CD4-positive, alpha-beta T cell (primary cell): ENCODE measurements around the gene BLMH. TPM values are rescaled to one million over a fixed set of nuclear protein-coding genes. Genes with fewer than 3 reads are reported as not detected.

ENCODE experiments used
- ATAC-seq: fragments of 200-7000 bp; cut with Tn5 transposase; one replicate; pipeline ENCODE4 v1.10.0; 2022; ENCODE audit warnings: mild to moderate bottlenecking; ENCODE audit not compliant: poor library complexity
- CTCF ChIA-PET: fragments of 350-600 bp; sonication (Branson Sonifier 250); formaldehyde crosslinking; loops from one replicate; lab custom pipeline; 2021; ENCODE audit warnings: antibody characterized with exemption, inconsistent platforms; lab: Charles Lee
- POLR2A ChIA-PET: fragments of 350-600 bp; sonication (Branson Sonifier 250); formaldehyde crosslinking; loops from one replicate; lab custom pipeline; 2021; ENCODE audit warnings: antibody characterized with exemption, inconsistent platforms; lab: Charles Lee
- DNase-seq, 14 experiments: peaks; one replicate each; pipeline ENCODE4 v3.0.0-alpha.2; 2013 to 2020; ENCODE audit warnings: mixed read lengths in 2 of 14
- H3K27ac ChIP-seq, 2 donors: one replicate each; pipeline versions ENCODE4 v1.5.1 to v1.7.0; 2013; ENCODE audit warnings: low read length in 2 of 2, low read depth in 1 of 2, mild to moderate bottlenecking in 1 of 2
- H3K27me3 ChIP-seq, 2 experiments: 1 replicate in 1 of 2; 2 replicates in 1 of 2; pipeline versions ENCODE4 v1.6.1 to v1.7.0; 2013; ENCODE audit warnings: low read length in 2 of 2, control low read depth in 1 of 2, mild to moderate bottlenecking in 1 of 2, moderate library complexity in 1 of 2; ENCODE audit not compliant: insufficient read depth in 2 of 2, control insufficient read depth in 1 of 2
- H3K36me3 ChIP-seq: one replicate; pipeline ENCODE4 v1.6.1; 2013; ENCODE audit warnings: low read length, control low read depth; ENCODE audit not compliant: insufficient read depth
- H3K4me1 ChIP-seq: one replicate; pipeline ENCODE4 v1.6.1; 2013; ENCODE audit warnings: low read length, control low read depth; ENCODE audit not compliant: insufficient read depth
- H3K4me3 ChIP-seq: one replicate; pipeline ENCODE4 v1.5.1; 2013; ENCODE audit warnings: mild to moderate bottlenecking, low read length, moderate library complexity
- H3K9me3 ChIP-seq, 2 experiments: 1 replicate in 1 of 2; 2 replicates in 1 of 2; pipeline versions ENCODE4 v1.6.1 to v1.7.0; 2013; ENCODE audit warnings: low read length in 2 of 2, mild to moderate bottlenecking in 2 of 2, control low read depth in 1 of 2, moderate library complexity in 1 of 2; ENCODE audit not compliant: control insufficient read depth in 1 of 2, insufficient read depth in 1 of 2
- H3K27ac Mint-ChIP-seq: one replicate; pipeline ENCODE4 v1.8.0; 2020; ENCODE audit warnings: mixed read lengths
- H3K27me3 Mint-ChIP-seq: one replicate; pipeline ENCODE4 v1.8.0; 2021; ENCODE audit warnings: mixed read lengths
- H3K36me3 Mint-ChIP-seq: one replicate; pipeline ENCODE4 v1.8.0; 2021; ENCODE audit warnings: low read depth, mixed read lengths
- H3K4me1 Mint-ChIP-seq: one replicate; pipeline ENCODE4 v1.8.0; 2021; ENCODE audit warnings: low read depth, mixed read lengths
- H3K4me3 Mint-ChIP-seq: one replicate; pipeline ENCODE4 v1.8.0; 2020; ENCODE audit warnings: mild to moderate bottlenecking, mixed read lengths
- H3K9me3 Mint-ChIP-seq: one replicate; pipeline ENCODE4 v1.8.0; 2020; ENCODE audit warnings: mixed read lengths
- intact Hi-C, 2 experiments: fragments of 100-400 bp; cut with DNase I in 1 of 2; cut with micrococcal nuclease in 1 of 2; formaldehyde crosslinking; loops; one replicate each; pipeline versions ENCODE4 v1.15.1 to v1.9.0; 2023 to 2025; cut with DNase I, micrococcal nuclease
- total RNA-seq, 174 experiments: library from RNA in 2 of 174; stranded (reverse) in 2 of 174; gene quantifications; one replicate each; pipeline ENCODE4 v1.2.3 and lab custom pipeline; 2021 to 2026
- TF ChIP-seq, protein P1 (sequence below): fragments of 200-600 bp; IDR thresholded peaks from one replicate; pipeline ENCODE4 v1.8.0; 2022; ENCODE audit warnings: antibody characterized with exemption, mild to moderate bottlenecking

BLMH gene
- total RNA-seq, 2 experiments from 2014 or later = 32.9 to 36.5 TPM

DNA sequence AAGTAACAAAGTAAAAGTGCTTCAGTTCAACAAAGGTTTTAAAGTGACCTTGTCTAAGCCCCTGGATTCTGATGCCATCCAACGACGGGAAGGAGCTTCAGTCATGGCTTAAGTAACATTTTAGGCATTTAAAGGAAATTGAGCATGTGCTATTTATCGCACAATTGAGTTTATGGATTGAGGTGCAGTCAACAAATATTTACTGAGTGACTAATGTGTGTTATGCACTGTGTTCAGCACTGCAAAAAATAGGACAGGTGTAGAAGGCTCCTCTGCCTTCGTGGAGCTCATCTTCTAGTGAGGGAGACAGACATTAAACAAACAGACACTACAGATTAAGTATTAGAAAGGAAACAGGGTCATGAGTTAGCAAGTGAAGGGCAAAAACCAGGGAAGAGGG is 29.6 kb upstream of the BLMH start:
- intact Hi-C loops = no loop called here
- TF ChIP-seq, protein P1, sequence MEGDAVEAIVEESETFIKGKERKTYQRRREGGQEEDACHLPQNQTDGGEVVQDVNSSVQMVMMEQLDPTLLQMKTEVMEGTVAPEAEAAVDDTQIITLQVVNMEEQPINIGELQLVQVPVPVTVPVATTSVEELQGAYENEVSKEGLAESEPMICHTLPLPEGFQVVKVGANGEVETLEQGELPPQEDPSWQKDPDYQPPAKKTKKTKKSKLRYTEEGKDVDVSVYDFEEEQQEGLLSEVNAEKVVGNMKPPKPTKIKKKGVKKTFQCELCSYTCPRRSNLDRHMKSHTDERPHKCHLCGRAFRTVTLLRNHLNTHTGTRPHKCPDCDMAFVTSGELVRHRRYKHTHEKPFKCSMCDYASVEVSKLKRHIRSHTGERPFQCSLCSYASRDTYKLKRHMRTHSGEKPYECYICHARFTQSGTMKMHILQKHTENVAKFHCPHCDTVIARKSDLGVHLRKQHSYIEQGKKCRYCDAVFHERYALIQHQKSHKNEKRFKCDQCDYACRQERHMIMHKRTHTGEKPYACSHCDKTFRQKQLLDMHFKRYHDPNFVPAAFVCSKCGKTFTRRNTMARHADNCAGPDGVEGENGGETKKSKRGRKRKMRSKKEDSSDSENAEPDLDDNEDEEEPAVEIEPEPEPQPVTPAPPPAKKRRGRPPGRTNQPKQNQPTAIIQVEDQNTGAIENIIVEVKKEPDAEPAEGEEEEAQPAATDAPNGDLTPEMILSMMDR = no peak
- Mint-ChIP-seq H3K4me3 (no peak overlapping the region), H3K9me3 (no peaks in the 10 kb centered on the region), H3K27ac (peak overlapping the region; percentile 3), H3K4me1 (peaks cover 48% of the 10 kb centered on the region), H3K27me3 (no peaks in the 10 kb centered on the region), H3K36me3 (no peaks in the 10 kb centered on the region)
- H3K4me1 ChIP-seq = peaks cover 35% of the 10 kb centered on the region
- no peak overlapping the region for H3K4me3 ChIP-seq
- DNase-seq (no peak), ATAC-seq (no peak)
- H3K9me3 ChIP-seq = no peaks in the 10 kb centered on the region
- no peaks in the 10 kb centered on the region for H3K36me3 ChIP-seq
- ChIA-PET POLR2A (interaction anchor here (1.0 to 3.3 kb wide), 2 partner anchors 10 to 29 kb away, joined by 4 to 45 read pairs; partner anchors contain the start of gene BLMH), CTCF (no interaction called here)
- H3K27me3 ChIP-seq = no peaks in the 10 kb centered on the region
- no peak overlapping the region for H3K27ac ChIP-seq

DNA sequence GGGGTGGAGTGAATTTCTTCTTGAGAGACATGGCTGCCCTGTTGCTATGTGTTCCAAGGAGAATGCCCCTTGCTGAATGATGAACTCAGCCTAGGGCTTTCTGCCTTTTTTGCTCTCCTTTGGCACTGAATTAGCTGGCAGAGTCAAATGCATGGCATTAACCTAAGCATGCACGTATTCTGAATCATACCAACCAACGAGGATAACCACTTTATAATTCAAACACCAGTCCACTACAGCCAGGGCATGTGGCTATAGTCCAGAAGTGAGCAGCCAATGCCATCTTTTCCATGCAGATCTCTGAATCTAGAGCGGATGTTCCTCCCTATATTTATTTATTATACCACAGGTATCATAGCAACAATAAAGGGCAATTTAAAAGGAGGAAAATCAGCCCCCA is 26.4 kb upstream of the BLMH start:
- no peaks in the 10 kb centered on the region for H3K9me3 Mint-ChIP-seq
- no peak overlapping the region for H3K27ac ChIP-seq
- H3K27me3 ChIP-seq = no peaks in the 10 kb centered on the region
- no peaks in the 10 kb centered on the region for H3K27me3 Mint-ChIP-seq
- H3K4me3 ChIP-seq = no peak overlapping the region
- TF ChIP-seq, protein P1 = no peak
- ChIA-PET POLR2A (no interaction called here), CTCF (no interaction called here)
- H3K36me3 Mint-ChIP-seq = no peaks in the 10 kb centered on the region
- DNase-seq (no peak), ATAC-seq (no peak)
- H3K4me1 Mint-ChIP-seq = peaks cover 16% of the 10 kb centered on the region
- H3K27ac Mint-ChIP-seq = no peak overlapping the region
- H3K9me3 ChIP-seq = no peaks in the 10 kb centered on the region
- peaks cover 17% of the 10 kb centered on the region for H3K4me1 ChIP-seq
- no peak overlapping the region for H3K4me3 Mint-ChIP-seq
- intact Hi-C loops = no loop called here
- H3K36me3 ChIP-seq = no peaks in the 10 kb centered on the region

DNA sequence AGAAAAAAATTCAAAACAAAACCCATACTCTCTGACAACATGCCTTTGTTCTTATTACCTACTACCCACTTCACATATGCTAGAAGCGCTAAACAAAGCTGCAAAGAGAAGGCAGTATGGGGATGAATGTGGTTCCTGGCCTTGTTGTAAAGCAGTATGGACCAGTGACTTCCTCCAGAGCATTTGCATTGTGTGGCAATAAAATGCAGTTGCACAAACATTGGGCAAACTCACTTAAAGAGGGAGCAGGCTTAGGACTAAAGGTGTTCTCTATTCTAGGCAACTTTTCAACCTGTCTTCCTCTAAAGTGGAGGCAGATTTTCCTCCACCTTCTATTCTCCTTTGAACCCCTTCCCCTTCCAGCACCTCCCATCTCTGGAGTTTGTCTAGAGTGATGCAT is 25.0 kb upstream of the BLMH start:
- intact Hi-C loops = no loop called here
- Histone ChIP-seq H3K4me1 (peaks cover 5% of the 10 kb centered on the region), H3K4me3 (no peak overlapping the region), H3K36me3 (no peaks in the 10 kb centered on the region), H3K9me3 (no peaks in the 10 kb centered on the region), H3K27me3 (no peaks in the 10 kb centered on the region), H3K27ac (no peak overlapping the region)
- Mint-ChIP-seq H3K27me3 (no peaks in the 10 kb centered on the region), H3K9me3 (no peaks in the 10 kb centered on the region), H3K27ac (no peak overlapping the region), H3K36me3 (no peaks in the 10 kb centered on the region), H3K4me1 (peaks cover 11% of the 10 kb centered on the region), H3K4me3 (no peak overlapping the region)
- TF ChIP-seq, protein P1 = no peak
- DNase-seq (no peak), ATAC-seq (no peak)
- CTCF ChIA-PET = interaction anchor here (0.7 kb wide), 2 partner anchors 17 to 215 kb away, joined by 3 read pairs; no protein-coding TSS in a partner anchor
- POLR2A ChIA-PET = interaction anchor here (0.7 to 1.4 kb wide), 2 partner anchors 12 to 13 kb away, joined by 3 to 4 read pairs; no protein-coding TSS in a partner anchor
